Ovary (tissue), 9 donors: ENCODE results near the gene FAM72A. TPM values are rescaled to one million over a fixed set of nuclear protein-coding genes. Genes with fewer than 3 reads are reported as not detected.
"Not testable (repeated sequence)": the region's sequence is repeated elsewhere in the genome, so short reads cannot be mapped to it uniquely, and the experiment has no call there.

Experiments used
- DNase-seq, 5 donors: peaks; one replicate each; pipeline ENCODE4 v3.0.0-alpha.2; 2019 to 2020
- H3K27ac ChIP-seq, 2 donors: fragments of 200-600 bp; one replicate each; pipeline versions ENCODE4 v1.5.1 to v1.8.0; 2019 to 2022
- H3K27me3 ChIP-seq: fragments of 200-600 bp; one replicate; pipeline ENCODE4 v1.8.0; 2022
- H3K36me3 ChIP-seq: fragments of 200-600 bp; sonication (generic); one replicate; pipeline ENCODE4 v1.5.1; 2019
- H3K4me1 ChIP-seq: one replicate; pipeline ENCODE4 v1.8.1; 2013; ENCODE audit warnings: mild to moderate bottlenecking, moderate library complexity; ENCODE audit not compliant: insufficient read depth
- H3K4me3 ChIP-seq: fragments of 200-600 bp; sonication (generic); one replicate; pipeline ENCODE4 v1.5.1; 2017
- H3K9me3 ChIP-seq, 2 donors: fragments of 200-600 bp in 1 of 2; sonication (generic) in 1 of 2; one replicate each; pipeline versions ENCODE4 v1.5.1 to v1.8.1; 2013 to 2019; ENCODE audit warnings: mild to moderate bottlenecking in 1 of 2, moderate library complexity in 1 of 2
- WGBS, 3 donors: extraction: QIAGEN DNeasy Blood & Tissue Kit in 1 of 3; methylation state at CpG; one replicate each; pipeline versions ENCODE4 v1.1.5 to v1.1.7; 2013 to 2017; 5-methylcytosine and 5-hydroxymethylcytosine counted together
- intact Hi-C, 4 donors: fragments of 100-400 bp; cut with DNase I; formaldehyde crosslinking; loops; one replicate each; pipeline versions ENCODE4 v1.11.0 to v1.15.1; 2022 to 2023
- polyA plus RNA-seq, 2 donors: library from polyadenylated mRNA; stranded (reverse); fragments of 200-250 nt in 1 of 2; fragments of 350-450 nt in 1 of 2; fragmentation: Illumina TruSeq in 1 of 2; extraction: RNeasy Lipid Tissue Mini Kit (QIAGEN cat#74804) in 1 of 2; gene quantifications; one replicate each; pipeline ENCODE4 v1.2.3, GENCODE V29; 2013 to 2014
- total RNA-seq, 7 donors: library from RNA; depleted of rRNA in 2 of 7; stranded (reverse); fragments of >200 nt in 2 of 7; fragmentation: NEBNext Ultra II Directional in 3 of 7; extraction: Animal tissue kit (Norgen Biotek cat#: 25700) in 3 of 7; gene quantifications; one replicate each; pipeline versions ENCODE4 v1.1.0 to v1.2.4, GENCODE V29; 2016 to 2023
- donor health status: DM: no; HTN: no; CAD: no; lungs with moderate emphysema.
- donor health status: DM: no; HTN: no; CAD: no.
- donor health status: Bipolar disorder and iron deficiency.
- donor health status: DM: yes; HTN: yes; CAD: no.
- donor health status: DM: no; HTN: no; CAD: no.
- donor health status: DM: yes; HTN: yes; CAD: no.

Gene FAM72A
- total and polyA plus RNA-seq, 9 donors, result 0.68 to 2.7 (median 1.5) TPM

DNA sequence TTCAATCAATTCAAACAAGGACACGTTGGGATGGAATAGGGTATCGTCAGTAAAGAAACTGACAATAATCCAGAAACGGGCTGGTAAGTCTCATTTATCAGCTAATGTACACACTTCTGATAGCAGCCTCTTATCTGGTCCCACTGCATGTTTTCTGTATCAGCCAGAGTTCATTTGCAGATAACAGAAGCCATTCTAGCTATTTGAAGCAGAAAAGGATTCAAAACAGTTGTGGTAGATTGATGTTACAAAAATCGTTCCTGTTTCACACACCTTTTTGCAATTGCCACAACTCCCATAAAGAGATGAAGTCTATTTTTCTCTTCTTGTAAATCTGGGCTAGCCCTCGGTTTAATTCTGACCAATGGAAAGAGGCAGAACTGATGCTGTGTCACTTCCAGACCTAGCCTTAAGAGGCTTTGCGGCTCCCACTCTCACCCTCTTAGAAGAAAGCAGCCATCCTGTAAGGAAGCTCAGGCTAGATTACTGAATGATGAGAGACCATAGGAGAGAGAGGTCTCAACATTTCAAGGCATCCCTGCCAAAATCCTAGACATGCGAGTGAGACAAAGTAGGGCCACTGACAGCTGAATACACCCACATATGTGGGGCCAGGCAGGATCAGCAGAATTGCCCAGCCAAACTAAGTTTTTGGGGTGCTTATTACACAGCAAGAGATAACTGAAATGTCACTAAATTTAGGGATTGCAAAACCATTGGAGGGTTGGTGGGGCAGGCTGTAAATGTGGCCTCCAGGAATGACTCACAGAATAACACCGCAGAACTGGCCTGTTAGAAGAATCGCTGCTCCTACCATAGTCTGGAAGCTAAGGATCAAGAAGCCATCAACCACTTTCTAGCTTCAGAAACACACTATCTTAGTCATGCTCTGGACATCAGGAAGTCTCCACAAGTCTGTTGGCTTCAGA is 24.3 kb downstream of the FAM72A start:
- H3K27me3 ChIP-seq, H3K9me3 ChIP-seq, H3K4me1 ChIP-seq, H3K4me3 ChIP-seq, H3K27ac ChIP-seq, H3K36me3 ChIP-seq, DNase-seq, intact Hi-C loops: not testable (repeated sequence)
- 77 to 82% (median 78%) methylated on average over 9 of the region's 9 CpGs for WGBS, 3 donors

DNA sequence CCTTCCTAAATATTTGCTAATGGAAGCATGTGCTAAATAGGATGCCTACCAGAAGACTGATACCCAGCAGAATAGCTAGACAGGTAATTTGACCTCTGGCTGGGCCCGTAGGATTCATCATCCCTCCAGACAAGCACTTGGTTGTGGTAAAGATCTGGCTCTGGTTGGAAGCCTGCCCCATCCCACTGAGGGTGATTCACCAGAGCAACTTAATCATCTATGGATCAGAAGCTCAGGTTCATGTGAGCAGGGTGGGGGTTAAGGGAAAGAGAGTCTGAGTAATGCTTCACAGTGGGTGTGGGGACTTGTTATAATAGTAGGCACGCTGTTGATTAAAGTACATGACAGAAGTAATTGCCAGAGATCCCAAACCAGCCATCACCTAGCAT is 26.5 kb downstream of the FAM72A start:
- H3K36me3 ChIP-seq, H3K4me1 ChIP-seq, H3K9me3 ChIP-seq, intact Hi-C loops, H3K27ac ChIP-seq, H3K4me3 ChIP-seq, H3K27me3 ChIP-seq: not testable (repeated sequence)
- 94% methylated on average over 1 of the region's 2 CpGs; no CpG with 5 or more reads in 2 of the 3 donors for WGBS, 3 donors
- peak in 1 of 5 donors; percentile 12 for DNase-seq

DNA sequence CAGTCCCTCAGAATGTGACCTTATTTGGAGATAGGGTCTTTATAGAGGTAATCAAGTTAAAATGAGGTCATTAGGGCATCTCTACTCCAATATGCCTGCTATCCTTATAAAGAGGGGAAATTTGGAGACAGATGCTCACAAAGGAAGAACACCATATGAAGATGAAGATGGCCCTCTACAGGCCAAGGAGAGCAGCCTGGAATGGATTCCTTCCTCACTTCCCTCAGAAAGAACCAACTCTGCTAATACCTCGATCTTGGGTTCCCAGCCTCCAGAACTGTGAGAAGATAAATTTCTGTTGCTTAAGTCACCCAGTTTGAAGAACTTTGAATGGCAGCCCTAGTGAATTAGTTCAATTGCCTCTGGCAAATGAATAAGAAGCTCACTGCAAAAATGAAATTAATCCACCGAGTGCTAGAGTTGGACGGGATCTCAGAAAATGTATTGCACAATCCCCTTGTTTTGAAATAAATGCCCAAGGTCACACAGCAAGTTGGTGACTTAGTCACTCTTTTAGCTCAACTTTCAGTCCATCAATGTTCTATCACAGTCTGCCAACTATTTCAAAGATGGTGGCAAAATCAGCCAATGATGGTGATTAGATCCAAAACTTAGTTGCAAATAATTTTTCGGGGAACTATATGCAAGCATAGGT is 27.1 kb downstream of the FAM72A start:
- H3K27me3 ChIP-seq, DNase-seq, intact Hi-C loops, H3K36me3 ChIP-seq, H3K9me3 ChIP-seq, H3K27ac ChIP-seq, H3K4me1 ChIP-seq, H3K4me3 ChIP-seq: not testable (repeated sequence)
- WGBS, 3 donors, result 67 to 73% (median 69%) methylated on average over 1 of the region's 4 CpGs

DNA sequence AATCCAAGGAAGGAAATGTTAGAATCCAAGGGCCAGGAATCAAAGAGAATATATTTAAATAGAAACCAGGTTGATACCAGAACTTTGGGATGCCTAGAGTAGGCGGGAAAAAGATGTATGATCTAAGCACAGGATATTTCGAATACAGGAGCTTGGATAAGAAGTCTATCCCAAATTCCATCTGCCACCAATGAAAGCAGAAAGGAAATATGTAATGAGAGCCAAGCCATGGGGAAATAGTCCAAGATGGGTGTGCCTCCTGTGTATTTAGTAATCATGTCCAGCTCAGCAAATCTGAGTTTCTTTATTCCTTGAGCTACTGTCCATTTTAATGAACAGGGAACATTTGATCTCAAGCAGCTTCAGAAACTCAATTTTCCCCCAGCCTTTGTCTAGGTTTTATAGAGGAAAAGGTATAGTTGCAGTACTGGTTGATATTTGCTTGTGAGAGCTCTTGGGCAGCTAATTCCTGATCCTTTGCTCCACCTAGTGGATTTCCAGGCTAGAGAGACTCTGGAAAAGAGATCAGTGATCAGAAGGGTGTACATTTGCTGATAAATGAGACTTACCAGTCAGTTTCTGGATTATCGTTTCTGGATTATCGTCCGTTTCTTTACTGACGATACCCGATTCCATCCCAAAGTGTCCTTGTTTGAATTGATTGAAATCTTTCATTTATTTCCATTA is 28.3 kb downstream of the FAM72A start:
- H3K27ac ChIP-seq, H3K36me3 ChIP-seq, intact Hi-C loops, H3K27me3 ChIP-seq, H3K9me3 ChIP-seq, H3K4me3 ChIP-seq, H3K4me1 ChIP-seq, DNase-seq: not testable (repeated sequence)
- 77 to 83% (median 79%) methylated on average over 6 to 7 of the region's 7 CpGs for WGBS, 3 donors

DNA sequence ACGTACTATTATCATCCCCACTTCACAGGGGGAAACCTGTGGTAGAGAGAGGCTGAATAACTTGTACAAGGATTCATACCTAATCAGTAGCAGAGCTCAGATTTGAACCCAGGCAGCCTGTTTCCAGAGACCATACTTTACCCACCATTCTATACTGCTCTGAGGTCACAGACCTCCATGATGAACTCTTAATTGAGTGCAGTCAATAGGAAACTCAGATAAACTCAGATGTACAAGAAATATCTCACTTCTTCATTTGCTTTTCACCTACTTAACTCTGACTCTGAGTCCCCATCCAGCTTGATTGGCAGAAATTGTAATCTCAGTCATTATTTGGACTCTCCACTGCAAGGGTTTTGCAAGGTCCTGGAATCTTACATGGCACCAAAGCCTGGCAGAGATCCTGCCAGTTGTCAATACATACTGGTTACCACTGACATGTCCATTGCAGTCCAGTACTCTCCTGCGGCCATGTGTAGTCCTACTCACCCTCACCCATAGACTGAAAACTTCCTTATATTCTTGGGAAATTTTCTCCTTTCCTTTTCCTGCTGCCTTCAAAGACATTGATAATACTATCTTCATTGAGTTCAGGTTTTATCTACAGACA is 29.4 kb downstream of the FAM72A start:
- 100% methylated on average over 1 of the region's 2 CpGs for WGBS, 3 donors
- H3K9me3 ChIP-seq, H3K4me1 ChIP-seq, H3K4me3 ChIP-seq, intact Hi-C loops, H3K27ac ChIP-seq, H3K36me3 ChIP-seq, DNase-seq, H3K27me3 ChIP-seq: not testable (repeated sequence)

DNA sequence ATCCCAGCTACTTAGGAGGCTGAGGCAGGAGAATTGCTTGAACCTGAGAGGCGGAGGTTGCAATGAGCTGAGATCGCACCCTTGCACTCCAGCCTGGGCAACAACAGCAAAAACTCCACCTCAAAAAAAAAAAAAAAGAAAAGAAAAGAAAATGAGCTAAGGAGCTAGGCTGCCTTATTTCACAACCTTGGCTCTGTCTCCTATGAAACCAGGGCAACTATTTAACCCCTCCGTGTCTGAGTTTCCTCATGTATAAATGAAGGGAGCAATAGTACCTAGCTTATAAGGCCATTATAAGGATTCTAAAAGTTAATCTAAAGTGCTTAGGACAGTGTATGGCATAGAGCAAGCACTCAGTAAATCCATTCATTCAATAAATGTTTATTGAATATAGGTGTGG is 32.8 kb downstream of the FAM72A start:
- DNase-seq, H3K36me3 ChIP-seq, H3K27ac ChIP-seq, H3K4me1 ChIP-seq, H3K4me3 ChIP-seq, H3K27me3 ChIP-seq, intact Hi-C loops, H3K9me3 ChIP-seq: not testable (repeated sequence)
- WGBS, 3 donors, result 35 to 46% (median 41%) methylated on average over 1 to 3 of the region's 3 CpGs

DNA sequence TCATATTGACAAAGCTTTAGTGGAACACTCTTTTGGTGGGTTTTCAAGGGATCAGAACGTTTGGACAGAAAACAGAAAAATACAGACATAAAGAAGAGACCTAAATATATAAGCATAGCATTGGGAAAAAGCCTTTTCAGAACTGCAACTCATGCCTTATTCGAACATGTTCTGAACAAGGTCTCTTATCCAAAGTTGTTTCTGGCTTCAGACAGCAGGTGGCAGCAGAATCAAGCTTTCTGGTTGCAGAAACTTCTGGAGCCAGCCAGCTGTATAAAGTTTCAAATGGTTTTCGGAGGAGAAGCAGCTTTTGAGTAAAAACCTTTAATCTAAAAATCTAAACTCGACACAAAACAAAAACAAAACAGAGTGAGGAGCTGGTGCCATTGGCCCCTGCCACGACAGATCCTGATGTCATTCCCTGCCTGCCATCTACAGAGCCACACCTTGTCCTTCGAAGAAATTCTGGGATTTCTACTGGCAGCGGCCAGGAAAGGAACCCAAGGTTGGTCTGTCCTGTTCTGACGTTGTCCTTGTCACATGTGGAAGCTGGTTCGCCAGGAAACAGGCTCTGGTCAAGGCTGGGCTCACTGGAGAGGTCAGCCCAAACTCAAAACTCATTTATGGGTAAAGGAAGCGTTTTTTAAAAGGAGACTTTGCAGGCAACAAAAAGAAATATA is 35.1 kb downstream of the FAM72A start:
- H3K4me1 ChIP-seq, intact Hi-C loops, H3K27me3 ChIP-seq, H3K4me3 ChIP-seq, DNase-seq, H3K27ac ChIP-seq, H3K9me3 ChIP-seq, H3K36me3 ChIP-seq: not testable (repeated sequence)
- 15 to 34% (median 21%) methylated on average over 4 to 5 of the region's 10 CpGs for WGBS, 3 donors
